Transverse colon (tissue), 4 donors: ENCODE data around the gene UPK3BL2.
"Not testable (repeated sequence)": the region's sequence is repeated elsewhere in the genome, so short reads cannot be mapped to it uniquely, and the experiment has no call there.

Source experiments
- EP300 ChIP-seq: sonication (generic); formaldehyde crosslinking; IDR thresholded peaks from one replicate; pipeline ENCODE4 v1.6.1; 2017; ENCODE audit warnings: antibody characterized with exemption, low read depth
- POLR2A ChIP-seq: fragments of 450-650 bp; IDR thresholded peaks from one replicate; pipeline ENCODE4 v1.6.1; 2016; ENCODE audit warnings: antibody characterized with exemption, mild to moderate bottlenecking, moderate library complexity
- POLR2AphosphoS5 ChIP-seq, 3 donors: sonication (generic); formaldehyde crosslinking; IDR thresholded peaks; one replicate each; pipeline ENCODE4 v1.6.1; 2016; ENCODE audit warnings: antibody characterized with exemption in 3 of 3
- TF ChIP-seq, protein P1 (sequence below), 5 experiments: fragments of 200-600 bp in 3 of 5; fragments of 450-650 bp in 2 of 5; sonication (generic) in 3 of 5; IDR thresholded peaks; 1 replicate in 2 of 5; 2 replicates in 3 of 5; pipeline ENCODE4 v1.5.1; 2016 to 2017; ENCODE audit warnings: antibody characterized with exemption in 5 of 5, inconsistent platforms in 3 of 5, mild to moderate bottlenecking in 2 of 5, moderate library complexity in 1 of 5

DNA sequence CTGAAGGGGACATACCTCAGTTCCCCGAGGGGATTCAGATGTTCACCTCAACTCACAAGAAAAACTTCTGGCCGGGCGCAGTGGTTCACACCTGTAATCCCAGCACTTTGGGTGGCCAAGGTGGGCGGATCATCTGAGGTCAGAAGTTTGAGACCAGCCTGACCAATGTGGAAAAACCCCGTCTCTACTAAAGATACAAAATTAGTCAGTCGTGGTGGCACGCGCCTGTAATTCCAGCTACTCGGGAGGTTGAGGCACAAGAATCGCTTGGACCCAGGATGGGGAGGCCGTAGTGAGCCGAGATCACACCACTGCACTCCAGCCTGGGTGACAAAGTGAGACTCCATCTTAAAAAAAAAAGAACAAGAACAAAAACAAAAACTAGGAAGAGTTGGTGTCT lies 1.8 kb upstream of the UPK3BL2 start:
- TF ChIP-seq, protein P1, sequence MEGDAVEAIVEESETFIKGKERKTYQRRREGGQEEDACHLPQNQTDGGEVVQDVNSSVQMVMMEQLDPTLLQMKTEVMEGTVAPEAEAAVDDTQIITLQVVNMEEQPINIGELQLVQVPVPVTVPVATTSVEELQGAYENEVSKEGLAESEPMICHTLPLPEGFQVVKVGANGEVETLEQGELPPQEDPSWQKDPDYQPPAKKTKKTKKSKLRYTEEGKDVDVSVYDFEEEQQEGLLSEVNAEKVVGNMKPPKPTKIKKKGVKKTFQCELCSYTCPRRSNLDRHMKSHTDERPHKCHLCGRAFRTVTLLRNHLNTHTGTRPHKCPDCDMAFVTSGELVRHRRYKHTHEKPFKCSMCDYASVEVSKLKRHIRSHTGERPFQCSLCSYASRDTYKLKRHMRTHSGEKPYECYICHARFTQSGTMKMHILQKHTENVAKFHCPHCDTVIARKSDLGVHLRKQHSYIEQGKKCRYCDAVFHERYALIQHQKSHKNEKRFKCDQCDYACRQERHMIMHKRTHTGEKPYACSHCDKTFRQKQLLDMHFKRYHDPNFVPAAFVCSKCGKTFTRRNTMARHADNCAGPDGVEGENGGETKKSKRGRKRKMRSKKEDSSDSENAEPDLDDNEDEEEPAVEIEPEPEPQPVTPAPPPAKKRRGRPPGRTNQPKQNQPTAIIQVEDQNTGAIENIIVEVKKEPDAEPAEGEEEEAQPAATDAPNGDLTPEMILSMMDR (IDR thresholded peaks at IDR 0.05): not testable (repeated sequence)
- not testable (repeated sequence) for TF ChIP-seq POLR2AphosphoS5 (IDR thresholded peaks at IDR 0.05); POLR2A; EP300
